Stimulated activated CD4-positive, alpha-beta T cell treated with anti-CD3 and anti-CD28 coated beads, Interleukin-2, amount 100 ng/mL, for 24 hours (primary cell): ENCODE data around the gene SYT2.
A peak's percentile ranks its signal among the peaks of the same experiment; 100 is the strongest.

Experiments
- DNase-seq, 2 donors: peaks; one replicate each; pipeline ENCODE4 v3.0.0-alpha.2; 2020

Gene SYT2

GRCh38 chr1:202703191-202703590 is 7.1 kb downstream of the SYT2 start:
- no peak for DNase-seq

DNA sequence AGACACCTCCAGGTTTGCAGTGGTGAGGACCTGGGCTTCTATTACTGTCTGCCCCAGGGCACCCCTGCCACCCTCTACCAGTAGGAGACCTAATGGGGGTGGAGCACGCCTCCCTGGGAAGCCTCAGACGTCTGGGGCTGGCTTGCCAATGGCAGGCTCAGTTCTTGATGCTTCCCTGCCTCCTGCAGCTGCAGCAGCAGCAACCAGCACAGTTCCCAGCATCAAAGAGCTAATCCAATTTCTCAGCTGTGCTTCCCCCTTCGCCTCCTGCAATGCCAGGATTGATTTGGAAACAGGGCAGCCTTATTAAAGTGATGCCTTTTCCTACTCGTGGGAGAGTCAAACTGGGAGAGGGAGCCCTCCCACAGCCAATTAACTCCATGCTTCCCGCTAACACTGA is 8.2 kb downstream of the SYT2 start:
- no peak for DNase-seq

DNA sequence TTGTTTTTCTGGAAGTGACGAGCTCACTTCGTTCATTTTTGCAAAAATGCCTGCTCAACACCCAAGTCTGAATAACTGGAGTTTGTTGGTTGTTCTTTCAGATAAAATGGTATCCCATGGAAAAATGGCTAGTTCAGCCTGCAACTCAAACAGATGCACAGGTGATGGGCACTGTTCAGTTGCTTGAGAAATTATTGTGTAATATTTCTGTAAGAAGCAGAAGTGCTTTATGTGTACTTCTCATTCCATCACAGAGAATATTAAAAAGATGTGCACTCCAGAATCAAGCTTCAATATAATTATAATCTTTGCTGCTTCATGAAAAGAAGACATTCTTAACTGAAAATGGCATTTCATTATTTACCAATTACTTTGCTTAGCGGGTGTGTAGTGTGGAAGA is 9.1 kb downstream of the SYT2 start:
- no peak for DNase-seq

DNA sequence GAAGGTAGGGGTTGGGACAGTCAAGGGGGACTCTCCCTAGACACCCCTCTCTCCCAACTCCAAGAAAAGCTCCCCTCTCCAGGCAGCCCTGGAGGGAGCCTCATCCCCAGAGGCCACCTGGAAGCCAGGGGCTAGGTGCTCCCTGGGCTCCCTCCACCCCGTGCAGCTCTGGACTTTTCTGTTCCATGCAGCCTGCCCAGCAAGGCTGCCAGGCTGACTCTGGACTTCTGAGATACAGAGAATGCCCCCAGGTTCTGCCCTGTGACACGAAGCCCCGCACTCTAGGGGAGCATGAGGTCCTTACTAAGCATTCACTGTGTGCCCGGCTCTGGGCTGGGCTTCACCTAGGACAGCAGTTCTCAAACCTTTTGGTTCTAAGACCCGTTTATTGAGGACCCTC is 10.2 kb downstream of the SYT2 start:
- DNase-seq: no peak

- DNase-seq: no peak
These were observed 12.0 kb downstream of the SYT2 start for GRCh38 chr1:202698276-202698675.

GRCh38 chr1:202697038-202697437 is 13.2 kb downstream of the SYT2 start:
- DNase-seq: no peak

- DNase-seq: no peak
These were observed 15.9 kb downstream of the SYT2 start for GRCh38 chr1:202694314-202694713.

DNA sequence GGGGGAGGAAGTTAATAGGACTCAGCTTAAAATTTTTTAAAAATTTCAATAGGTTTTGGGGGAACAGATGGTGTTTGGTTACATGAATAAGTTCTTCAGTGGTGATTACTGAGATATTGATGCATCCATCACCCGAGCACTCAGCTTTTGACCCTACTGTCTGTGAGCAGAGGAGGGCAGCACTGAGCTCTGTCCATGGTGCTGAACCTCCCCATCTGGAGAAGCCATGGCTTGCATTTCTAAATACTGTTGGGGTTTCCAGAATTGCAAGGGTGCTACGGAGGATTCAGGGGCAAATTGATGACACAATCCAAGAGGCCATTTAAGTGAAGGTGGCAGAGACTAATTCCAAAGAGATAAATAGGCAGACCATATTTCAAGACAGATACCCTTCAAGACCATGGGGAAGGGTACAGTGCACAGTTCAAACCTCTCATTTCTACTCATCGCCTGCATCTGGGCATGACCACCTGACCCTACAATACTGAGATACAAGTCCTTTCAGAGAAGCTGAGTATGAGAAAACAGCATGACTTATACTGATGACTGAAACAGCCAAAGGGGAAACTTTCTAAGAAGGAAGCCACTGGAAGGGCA is 17.2 kb downstream of the SYT2 start:
- DNase-seq: peak; percentile 71 to 73

- DNase-seq: no peak
These were observed 18.4 kb downstream of the SYT2 start for GRCh38 chr1:202691816-202692215.

DNA sequence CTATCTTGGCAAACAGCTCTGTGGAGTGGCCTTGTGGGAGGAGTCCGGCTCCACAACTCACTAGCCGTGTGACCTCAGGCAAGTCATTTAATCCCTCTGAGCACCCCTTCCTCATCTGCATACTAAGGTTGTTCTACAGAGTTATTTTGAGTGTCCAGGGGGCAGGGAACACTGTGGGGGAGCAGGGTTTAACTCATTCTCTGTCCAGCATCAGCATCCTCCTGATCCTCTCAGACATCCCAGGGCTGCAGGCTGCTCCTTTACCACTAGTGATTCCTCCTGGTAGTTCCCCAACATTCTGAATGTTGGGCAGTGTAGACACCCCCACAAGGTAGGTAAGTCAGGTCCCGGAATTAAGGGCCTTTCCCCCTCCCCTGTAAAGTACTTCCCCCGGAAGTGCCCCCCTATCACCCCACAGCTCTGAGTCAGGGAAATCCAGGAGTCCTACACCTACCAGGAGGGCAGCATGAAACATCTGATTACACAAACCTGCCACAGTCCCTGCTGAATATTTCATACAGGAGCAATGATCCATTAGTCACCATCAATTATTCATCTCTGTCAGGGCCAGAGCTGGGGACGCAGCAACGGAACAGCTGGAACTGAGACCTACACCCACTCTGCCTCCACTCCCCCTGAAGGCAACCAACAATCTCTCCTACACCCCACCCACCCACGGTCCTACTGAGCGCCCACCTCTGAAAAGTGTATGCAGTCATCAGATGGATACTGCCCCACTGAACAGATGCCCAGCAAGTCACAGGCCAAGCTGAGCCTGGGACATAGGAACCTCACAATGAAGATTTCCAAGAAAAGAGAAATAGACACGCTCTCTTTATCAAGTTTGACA is 20.5 kb downstream of the SYT2 start:
- no peak for DNase-seq

DNA sequence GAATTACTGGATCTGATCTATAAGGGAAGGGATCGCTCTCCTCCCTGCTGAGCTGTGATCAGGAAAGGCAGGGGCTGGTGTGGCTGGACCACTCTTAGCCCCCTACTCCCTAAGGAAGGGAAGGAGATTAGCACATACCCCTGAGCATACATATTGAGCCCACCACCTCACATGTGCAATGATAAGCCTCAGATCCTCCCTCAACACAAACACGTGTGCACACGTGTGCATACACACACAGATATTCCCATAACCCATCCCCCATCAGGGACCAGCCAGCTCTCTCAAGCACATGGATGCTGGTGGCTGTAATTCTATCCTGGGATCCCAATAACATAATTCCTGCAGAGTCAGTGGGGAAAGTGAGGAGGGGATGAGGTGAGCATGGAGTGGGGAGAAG is 21.2 kb downstream of the SYT2 start:
- DNase-seq: no peak

GRCh38 chr1:202688401-202688800 is 21.9 kb downstream of the SYT2 start:
- DNase-seq: no peak

- no peak for DNase-seq
These were observed 22.5 kb downstream of the SYT2 start for GRCh38 chr1:202687798-202688197.

DNA sequence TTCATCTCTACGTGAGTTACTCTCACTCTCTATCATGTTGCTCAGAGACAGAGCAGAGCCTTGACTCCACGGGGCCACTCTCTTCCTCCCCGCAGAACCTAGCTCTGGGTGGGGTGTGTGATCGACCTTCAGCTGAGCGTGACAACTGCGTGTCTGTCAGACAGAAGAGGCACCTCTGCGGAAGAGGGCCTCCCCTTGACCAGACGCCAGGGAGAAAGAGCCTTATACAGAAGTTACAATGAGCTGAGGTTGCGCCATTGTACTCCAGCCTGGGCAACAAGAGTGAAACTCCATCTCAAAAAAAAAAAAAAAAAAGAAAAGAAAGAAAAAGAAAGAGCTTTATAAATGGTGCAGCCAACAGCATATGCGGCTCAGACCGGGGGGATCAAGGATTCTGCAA is 22.9 kb downstream of the SYT2 start:
- DNase-seq: no peak

- no peak for DNase-seq
These were observed 24.6 kb downstream of the SYT2 start for GRCh38 chr1:202685641-202686040.

GRCh38 chr1:202684716-202685115 is 25.5 kb downstream of the SYT2 start:
- no peak for DNase-seq

DNA sequence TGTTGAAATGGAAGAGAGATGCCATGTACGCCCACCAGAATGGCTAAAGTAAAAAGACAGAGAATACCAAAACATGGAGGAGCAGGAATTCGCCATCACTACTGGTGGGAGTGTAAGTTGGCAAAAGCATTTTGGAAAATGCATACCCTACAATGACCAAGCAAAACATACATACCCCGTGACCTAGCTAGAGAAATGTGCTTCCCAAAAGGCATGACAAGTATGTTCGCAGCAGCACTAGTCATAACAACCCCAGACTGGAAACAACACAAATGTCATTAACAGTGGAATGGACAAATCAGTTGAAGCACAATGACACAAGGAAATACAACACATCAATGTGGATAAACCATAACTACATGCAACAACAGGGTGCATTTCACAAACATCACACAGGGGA is 27.2 kb downstream of the SYT2 start:
- DNase-seq: no peak

GRCh38 chr1:202682477-202682876 is 27.8 kb downstream of the SYT2 start:
- no peak for DNase-seq

GRCh38 chr1:202681736-202682420 is 28.4 kb downstream of the SYT2 start:
- no peak for DNase-seq

- no peak for DNase-seq
These were observed 29.5 kb downstream of the SYT2 start for GRCh38 chr1:202680586-202681352.

- DNase-seq: no peak
These were observed 30.7 kb downstream of the SYT2 start for GRCh38 chr1:202679406-202680177.

GRCh38 chr1:202677433-202677832 is 32.8 kb downstream of the SYT2 start:
- DNase-seq: no peak

DNA sequence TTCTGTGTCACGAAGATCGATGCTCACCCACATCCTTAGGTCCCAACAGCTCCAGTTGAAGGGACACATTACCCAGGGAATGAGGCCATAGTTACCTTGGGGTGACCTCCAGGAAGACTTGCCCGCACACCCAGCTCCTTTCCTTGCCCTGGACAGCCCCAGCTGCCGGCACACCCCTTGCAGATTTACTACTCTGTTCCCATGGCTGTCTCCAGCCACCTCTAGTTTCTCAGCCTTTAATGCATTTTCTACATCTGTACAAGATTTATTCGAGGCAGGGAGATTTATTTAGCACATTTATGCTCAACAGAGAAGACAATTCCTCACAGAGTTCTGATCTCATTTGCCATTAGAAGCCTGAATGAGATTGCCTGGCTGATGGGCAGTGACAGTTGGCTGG is 36.7 kb downstream of the SYT2 start:
- no peak for DNase-seq
